SU-DHL-6 (cell line): ENCODE results near the gene BRCC3.
A peak's percentile ranks its signal among the peaks of the same experiment; 100 is the strongest.

ENCODE experiments used
- CTCF ChIP-seq: fragments of 200-600 bp; sonication (generic); IDR thresholded peaks from one replicate; pipeline ENCODE4 v1.5.1; 2017; ENCODE audit warnings: antibody characterized with exemption, mild to moderate bottlenecking, low read length, moderate library complexity; ENCODE audit not compliant: insufficient read depth, poor library complexity, severe bottlenecking
- EZH2phosphoT487 ChIP-seq: fragments of 200-600 bp; sonication (generic), shearing (Covaris generic); conservative IDR thresholded peaks from 2 replicates; pipeline ENCODE4 v1.6.1; 2018; ENCODE audit warnings: mild to moderate bottlenecking, antibody characterized with exemption, low read length, moderate library complexity, mixed read lengths

GRCh38 chrX:155048977-155049619, 22.2 kb upstream of the BRCC3 start:
- TF ChIP-seq CTCF (peak; percentile 38), EZH2phosphoT487 (no peak)
